GM23248 (cell line): ENCODE measurements around the gene JARID2.

ENCODE experiments used
- EZH2 ChIP-seq: fragments of 200-600 bp; sonication (generic); IDR thresholded peaks from 2 replicates; pipeline ENCODE4 v1.6.1; 2018; ENCODE audit warnings: antibody characterized with exemption, mild to moderate bottlenecking; ENCODE audit not compliant: insufficient read depth, poor library complexity, severe bottlenecking
- EZH2phosphoT487 ChIP-seq: fragments of 200-600 bp; sonication (generic); IDR thresholded peaks from 2 replicates; pipeline ENCODE4 v1.6.1; 2018; ENCODE audit warnings: antibody characterized with exemption, moderate library complexity, mild to moderate bottlenecking, low read depth; ENCODE audit not compliant: insufficient read depth

DNA sequence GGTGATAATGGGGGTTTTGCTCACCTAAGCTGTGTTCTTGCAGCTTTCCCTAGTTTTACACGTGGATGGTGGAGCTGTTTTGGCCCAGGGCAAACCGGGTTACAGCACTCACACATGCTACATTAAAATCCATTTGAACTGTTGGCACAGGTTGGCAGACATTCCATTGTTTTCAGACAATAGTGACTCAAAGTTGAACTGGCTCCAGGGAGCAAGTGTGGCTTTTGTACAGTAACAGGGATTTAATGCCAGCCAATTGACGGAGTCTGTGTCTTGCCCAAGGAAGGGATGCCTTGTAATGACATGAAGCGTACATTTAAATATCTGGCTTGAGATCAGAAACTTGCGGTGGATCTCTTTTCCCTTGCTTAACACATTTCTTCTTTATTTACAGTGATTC lies 233.9 kb downstream of the JARID2 start:
- no peak for TF ChIP-seq EZH2
- TF ChIP-seq EZH2phosphoT487: no peak
